Rectal smooth muscle tissue (tissue), 1 donor: ENCODE data around the gene TRAPPC13.
A peak's percentile ranks its signal among the peaks of the same experiment; 100 is the strongest.
"Not testable (repeated sequence)": the region's sequence is repeated elsewhere in the genome, so short reads cannot be mapped to it uniquely, and the experiment has no call there.

ENCODE experiments used
- H3K27ac ChIP-seq: one replicate; pipeline ENCODE4 v1.7.0; 2013; ENCODE audit warnings: low read depth, low read length, inconsistent platforms
- H3K27me3 ChIP-seq: one replicate; pipeline ENCODE4 v1.7.0; 2013; ENCODE audit warnings: low read length; ENCODE audit not compliant: control insufficient read depth, insufficient read depth
- H3K36me3 ChIP-seq: one replicate; pipeline ENCODE4 v1.7.0; 2013; ENCODE audit warnings: low read length; ENCODE audit not compliant: control insufficient read depth, insufficient read depth
- H3K4me1 ChIP-seq: one replicate; pipeline ENCODE4 v1.7.0; 2013; ENCODE audit warnings: low read length; ENCODE audit not compliant: control insufficient read depth, insufficient read depth
- H3K4me3 ChIP-seq: one replicate; pipeline ENCODE4 v1.7.0; 2013; ENCODE audit warnings: low read length
- H3K9ac ChIP-seq: one replicate; pipeline ENCODE4 v1.7.0; 2013; ENCODE audit warnings: low read length

Gene TRAPPC13, protein sequence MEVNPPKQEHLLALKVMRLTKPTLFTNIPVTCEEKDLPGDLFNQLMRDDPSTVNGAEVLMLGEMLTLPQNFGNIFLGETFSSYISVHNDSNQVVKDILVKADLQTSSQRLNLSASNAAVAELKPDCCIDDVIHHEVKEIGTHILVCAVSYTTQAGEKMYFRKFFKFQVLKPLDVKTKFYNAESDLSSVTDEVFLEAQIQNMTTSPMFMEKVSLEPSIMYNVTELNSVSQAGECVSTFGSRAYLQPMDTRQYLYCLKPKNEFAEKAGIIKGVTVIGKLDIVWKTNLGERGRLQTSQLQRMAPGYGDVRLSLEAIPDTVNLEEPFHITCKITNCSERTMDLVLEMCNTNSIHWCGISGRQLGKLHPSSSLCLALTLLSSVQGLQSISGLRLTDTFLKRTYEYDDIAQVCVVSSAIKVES

DNA sequence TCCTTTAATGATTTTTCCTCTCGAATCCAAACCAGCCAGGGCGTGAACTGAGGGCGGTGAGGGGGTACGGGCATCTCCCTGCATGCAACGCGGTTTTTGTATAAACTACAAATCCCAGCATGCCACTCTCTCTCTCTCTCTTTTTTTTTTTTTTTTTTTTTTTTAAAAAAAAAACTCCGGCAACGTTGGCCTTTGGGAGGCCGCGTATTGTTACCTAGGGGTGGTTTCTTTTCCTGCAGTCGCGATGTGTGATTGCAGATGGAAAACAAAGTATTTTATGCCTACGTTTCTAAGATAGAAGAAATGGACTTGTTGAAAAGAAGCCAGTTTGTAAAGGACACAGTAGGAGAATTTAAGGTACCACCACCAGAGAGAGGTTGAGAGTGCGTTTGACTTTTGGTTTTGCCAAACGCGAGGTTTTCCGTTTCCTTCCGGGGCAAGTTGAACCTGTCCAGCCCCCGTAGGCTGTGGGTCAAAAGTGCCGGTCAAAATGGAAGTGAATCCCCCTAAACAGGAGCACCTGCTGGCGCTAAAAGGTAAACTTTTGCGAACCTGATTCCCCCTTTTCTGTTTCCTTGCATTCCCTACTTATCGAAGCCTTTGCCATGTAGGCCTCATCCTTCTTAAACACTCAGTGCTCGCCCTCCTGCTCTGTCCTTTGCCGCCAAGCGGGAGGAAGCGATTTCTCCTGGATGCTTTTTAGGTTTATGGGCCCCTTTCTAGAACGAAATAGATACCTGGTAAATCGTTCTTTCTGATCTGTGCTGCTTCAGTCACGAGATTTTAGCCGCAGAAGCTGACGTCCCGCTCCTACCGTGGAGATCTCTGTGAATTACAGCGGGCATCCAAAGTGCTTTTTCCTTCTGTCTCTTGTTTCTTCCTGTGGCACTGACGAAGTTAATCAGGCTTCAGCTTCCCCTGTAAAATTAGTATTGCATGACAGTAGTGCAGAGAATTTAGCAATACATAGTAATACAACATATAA lies at the start of gene TRAPPC13, which contains the start of gene SHLD3:
Gene TRAPPC13 (plus strand): TSS at position 457 of the 985 bp plus-strand sequence. CDS start 34 bp downstream, at position 491.
Gene SHLD3 (plus strand): TSS at position 457 of the 985 bp plus-strand sequence. CDS start 4,561 bp downstream, outside the sequence.
- peak within 1 kb of the TSS; percentile 95 for H3K4me3 ChIP-seq
- H3K27ac ChIP-seq: peak within 1 kb of the TSS; percentile 81
- H3K9ac ChIP-seq: peak within 1 kb of the TSS; percentile 88
- no peaks in the 10 kb centered on the region for H3K27me3 ChIP-seq
- H3K4me1 ChIP-seq: peaks cover 14% of the 10 kb centered on the region
- no peaks in the 10 kb centered on the region for H3K36me3 ChIP-seq

DNA sequence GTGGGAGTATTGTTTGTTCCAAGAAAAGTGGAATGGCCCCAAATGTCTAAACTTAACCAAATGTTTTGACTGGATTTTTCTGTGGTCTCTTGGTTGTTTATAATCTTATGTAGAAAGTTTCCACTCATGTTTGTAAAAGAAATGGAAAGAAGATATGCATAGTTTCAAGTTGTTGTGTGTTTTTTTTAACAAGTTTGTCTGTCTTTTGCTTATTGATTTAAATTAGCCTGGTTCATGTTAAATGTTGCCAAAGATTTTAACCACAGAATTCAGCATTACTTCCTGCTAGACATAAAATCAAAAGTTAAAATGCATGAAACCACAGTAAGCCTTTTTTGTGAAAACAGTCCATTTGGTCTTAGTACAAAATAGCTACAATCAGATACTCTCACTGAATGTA lies 47.7 kb upstream of the TRAPPC13 start:
- no peaks in the 10 kb centered on the region for H3K27me3 ChIP-seq
- no peak overlapping the region for H3K9ac ChIP-seq
- H3K4me1 ChIP-seq: no peaks in the 10 kb centered on the region
- no peak overlapping the region for H3K4me3 ChIP-seq
- H3K27ac ChIP-seq: no peak overlapping the region
- peaks cover 12% of the 10 kb centered on the region for H3K36me3 ChIP-seq

DNA sequence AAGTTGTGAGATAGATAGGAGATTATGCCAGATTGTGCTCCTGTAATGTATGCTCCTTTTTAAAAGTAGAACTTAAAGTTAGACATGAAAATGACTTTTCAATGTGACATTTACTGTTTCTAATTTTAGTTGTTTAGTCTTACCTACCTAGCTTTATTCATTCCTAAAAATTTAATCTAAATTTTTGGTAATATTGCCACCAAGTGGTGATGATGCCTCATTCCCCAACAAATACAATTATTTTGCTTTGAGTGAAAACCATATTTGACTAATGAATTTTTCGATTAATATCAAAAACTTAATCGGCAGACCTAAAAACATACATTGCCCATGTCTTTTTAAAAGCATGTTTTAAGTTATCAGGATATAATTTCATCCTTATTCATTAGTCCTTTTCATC lies 36.1 kb upstream of the TRAPPC13 start:
- H3K36me3 ChIP-seq: peaks cover 18% of the 10 kb centered on the region
- H3K27ac ChIP-seq: no peak overlapping the region
- no peak overlapping the region for H3K9ac ChIP-seq
- no peaks in the 10 kb centered on the region for H3K4me1 ChIP-seq
- H3K4me3 ChIP-seq: no peak overlapping the region
- no peaks in the 10 kb centered on the region for H3K27me3 ChIP-seq

DNA sequence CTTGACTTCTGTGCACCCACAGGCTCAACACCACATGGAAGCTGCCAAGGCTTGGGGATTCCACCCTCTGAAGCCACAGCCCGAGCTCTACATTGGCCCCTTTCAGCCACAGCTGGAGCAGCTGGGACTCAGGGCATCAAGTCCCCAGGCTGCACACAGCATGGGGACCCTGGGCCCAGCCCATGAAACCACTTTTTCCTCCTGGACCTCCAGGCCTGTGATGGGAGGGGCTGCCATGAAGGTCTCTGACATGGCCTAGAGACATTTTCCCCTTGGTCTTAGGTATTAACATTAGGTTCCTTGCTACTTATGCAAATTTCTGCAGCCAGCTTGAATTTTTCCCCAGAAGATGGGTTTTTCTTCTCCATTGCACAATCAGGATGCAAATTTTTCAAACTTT lies 23.1 kb upstream of the TRAPPC13 start:
- not testable (repeated sequence) for H3K36me3 ChIP-seq, H3K4me3 ChIP-seq, H3K27ac ChIP-seq, H3K27me3 ChIP-seq, H3K9ac ChIP-seq, H3K4me1 ChIP-seq

DNA sequence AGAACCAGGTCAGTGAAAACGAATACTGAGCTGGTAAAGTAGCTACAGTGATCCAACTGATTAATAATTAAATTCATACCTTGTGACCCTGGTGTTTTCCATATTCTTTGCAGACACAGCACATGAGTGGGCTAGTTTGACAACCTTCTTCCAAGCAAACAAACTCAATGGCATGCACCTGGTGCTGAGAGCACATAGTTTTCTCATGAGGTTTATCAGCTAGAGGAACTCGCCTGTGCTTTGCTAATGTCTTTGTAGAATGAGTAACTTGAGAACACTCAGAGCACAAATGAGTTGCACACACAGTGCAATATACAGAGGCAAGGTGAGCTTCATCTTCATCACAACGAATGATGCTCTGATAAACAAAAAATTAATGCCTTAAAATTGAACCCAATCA lies 13.3 kb upstream of the TRAPPC13 start:
- H3K9ac ChIP-seq: no peak overlapping the region
- H3K4me3 ChIP-seq: no peak overlapping the region
- H3K27me3 ChIP-seq: no peaks in the 10 kb centered on the region
- no peak overlapping the region for H3K27ac ChIP-seq
- H3K4me1 ChIP-seq: no peaks in the 10 kb centered on the region
- peaks cover 23% of the 10 kb centered on the region for H3K36me3 ChIP-seq

DNA sequence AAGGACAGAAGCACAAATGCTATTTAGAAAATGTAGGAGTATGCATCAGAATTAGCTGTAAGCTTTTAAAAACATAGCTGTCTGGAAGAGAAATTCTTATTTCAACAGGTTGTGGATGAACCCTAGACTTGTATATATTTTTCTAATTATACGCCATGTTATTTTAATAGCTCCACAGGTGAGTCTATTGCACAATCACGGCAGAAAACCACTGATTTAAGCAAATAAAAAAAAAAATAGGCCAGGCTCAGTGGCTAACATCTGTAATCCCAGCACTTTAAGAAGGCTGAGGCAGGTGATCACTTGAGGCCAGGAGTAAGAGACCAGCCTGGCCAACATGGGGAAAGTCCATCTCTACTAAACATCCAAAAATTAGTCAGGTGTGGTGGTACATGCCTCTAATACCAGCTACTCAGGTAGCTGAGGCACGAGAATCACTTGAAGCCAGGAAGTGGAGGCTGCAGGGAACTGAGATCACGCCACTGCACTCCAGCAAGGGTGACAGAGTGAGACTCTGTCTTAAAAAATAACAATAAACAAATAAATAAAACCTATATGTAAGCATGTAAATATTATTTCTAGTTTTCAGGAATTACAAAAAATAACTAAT lies 12.4 kb upstream of the TRAPPC13 start:
- no peak overlapping the region for H3K9ac ChIP-seq
- peaks cover 20% of the 10 kb centered on the region for H3K36me3 ChIP-seq
- H3K27ac ChIP-seq: no peak overlapping the region

DNA sequence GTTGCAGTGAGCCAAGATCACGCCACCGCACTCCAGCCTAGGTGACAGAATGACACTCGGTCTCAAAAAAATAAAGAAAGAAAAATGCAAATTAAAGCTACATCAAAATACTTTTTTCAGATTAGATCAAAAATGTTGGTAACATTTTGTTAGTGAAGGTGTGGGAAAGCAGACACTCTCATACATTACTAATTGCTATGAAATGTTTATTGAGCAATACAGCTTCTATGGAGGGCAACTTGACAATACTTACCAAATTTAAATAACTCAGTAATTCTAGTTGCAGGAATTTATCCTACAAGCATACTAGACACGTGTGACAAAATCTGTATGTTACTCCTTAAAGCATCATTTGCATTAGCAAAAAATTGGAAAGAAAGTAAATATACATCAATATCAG lies 4.8 kb upstream of the TRAPPC13 start:
- Histone ChIP-seq H3K9ac (no peak overlapping the region), H3K4me1 (peaks cover 10% of the 10 kb centered on the region), H3K4me3 (no peak overlapping the region), H3K27me3 (no peaks in the 10 kb centered on the region), H3K36me3 (no peaks in the 10 kb centered on the region), H3K27ac (no peak overlapping the region)

More for the DNA sequence above, 12.4 kb upstream of the TRAPPC13 start:
- no peaks in the 10 kb centered on the region for H3K27me3 ChIP-seq
- H3K4me1 ChIP-seq: no peaks in the 10 kb centered on the region
- no peak overlapping the region for H3K4me3 ChIP-seq

DNA sequence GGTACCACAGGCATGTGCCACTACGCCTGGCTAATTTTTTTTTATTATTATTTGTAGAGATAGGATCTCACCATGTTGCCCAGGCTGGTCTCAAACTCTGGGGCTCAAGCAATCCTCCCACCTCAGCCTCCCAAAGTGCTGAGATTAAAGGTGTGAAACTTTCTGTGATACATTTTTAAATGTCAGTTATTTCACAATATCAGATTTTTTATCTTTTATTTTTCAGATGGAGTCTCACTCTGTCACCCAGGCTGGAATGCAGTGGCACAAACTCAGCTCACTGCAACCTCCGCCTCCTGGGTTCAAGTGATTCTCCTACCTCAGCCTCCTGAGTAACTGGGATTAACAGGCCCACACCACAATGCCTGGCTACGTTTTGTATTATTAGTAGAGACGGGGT lies 2.9 kb upstream of the TRAPPC13 start:
- H3K9ac ChIP-seq, H3K27ac ChIP-seq, H3K27me3 ChIP-seq, H3K4me3 ChIP-seq, H3K36me3 ChIP-seq: not testable (repeated sequence)
- peaks cover 14% of the 10 kb centered on the region for H3K4me1 ChIP-seq

DNA sequence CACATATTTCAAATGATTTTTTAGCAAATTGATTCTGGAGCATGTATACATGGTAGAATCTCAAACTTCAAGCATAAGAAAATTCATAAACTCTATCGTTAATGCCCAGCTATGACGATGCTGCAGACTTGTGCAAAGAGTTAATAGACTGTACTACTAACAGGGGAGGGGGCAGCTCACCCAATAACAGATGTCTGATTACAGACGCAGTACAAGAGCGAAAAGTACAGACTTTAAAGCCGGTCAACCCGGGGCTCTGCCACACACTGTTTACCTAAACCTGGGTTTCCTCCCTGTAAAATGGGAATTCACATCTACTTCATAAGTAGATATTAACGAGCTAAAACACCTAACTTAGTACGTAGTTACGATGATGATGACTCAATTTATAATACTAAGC lies 1.3 kb upstream of the TRAPPC13 start:
- H3K4me1 ChIP-seq: peaks cover 14% of the 10 kb centered on the region
- peak overlapping the region; percentile 88 for H3K9ac ChIP-seq
- H3K27ac ChIP-seq: peak overlapping the region; percentile 81

DNA sequence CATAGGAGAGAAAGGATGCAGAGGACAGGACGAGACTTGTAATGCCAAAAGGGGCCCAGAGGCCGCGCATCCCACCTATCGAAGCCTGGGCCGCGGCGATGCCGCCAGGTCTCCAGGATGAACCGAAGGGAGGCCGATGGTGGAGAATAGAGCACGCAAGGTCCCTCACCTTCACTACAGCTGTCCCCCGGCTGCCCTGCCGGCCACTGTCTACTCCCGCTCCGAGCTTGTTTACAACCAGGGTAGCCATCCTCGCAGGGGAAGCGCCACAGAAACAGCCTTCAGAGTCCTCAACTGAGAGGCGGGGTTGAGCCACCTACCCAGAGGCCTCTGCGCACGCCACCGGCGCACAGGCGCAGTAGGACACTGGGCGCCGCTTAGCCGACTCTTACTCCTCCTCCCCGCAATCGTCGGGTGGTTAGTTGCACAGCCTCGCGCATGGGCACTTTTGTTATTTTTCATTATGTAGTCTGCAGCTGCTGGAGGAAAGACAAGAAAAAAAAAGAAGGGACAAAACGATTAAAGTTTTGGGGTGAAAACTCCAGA lies 729 bp upstream of the TRAPPC13 start, which contains the start of gene TRIM23:
Gene TRIM23 (minus strand): TSS at position 309 of the 546 bp plus-strand sequence. CDS start 59 bp downstream, at position 250.
- Histone ChIP-seq H3K27ac (peak within 1 kb of the TSS; percentile 81), H3K4me1 (peaks cover 14% of the 10 kb centered on the region), H3K27me3 (no peaks in the 10 kb centered on the region), H3K36me3 (no peaks in the 10 kb centered on the region), H3K4me3 (peak within 1 kb of the TSS; percentile 95), H3K9ac (peak within 1 kb of the TSS; percentile 88)

More for the DNA sequence above, 1.3 kb upstream of the TRAPPC13 start:
- H3K36me3 ChIP-seq: no peaks in the 10 kb centered on the region
- H3K27me3 ChIP-seq: no peaks in the 10 kb centered on the region
- H3K4me3 ChIP-seq: peak overlapping the region; percentile 95

DNA sequence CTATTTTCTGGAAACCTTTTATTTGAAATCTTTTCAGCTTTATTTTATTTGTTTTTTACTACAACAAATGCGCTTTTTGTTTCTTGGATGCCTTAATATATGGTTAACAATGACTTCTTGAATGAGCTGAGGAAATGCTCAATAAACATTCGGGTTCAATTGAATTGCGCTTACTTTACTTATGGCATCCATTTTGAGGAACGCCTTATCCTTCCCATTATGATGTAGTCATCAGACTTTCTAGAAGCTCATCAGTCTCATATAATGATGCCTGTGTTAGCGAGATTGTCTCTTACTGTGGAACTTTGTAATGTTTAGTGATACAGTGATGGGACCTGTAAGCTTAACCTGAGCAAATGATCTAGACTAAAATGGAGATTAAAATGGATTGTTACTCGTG lies 916 bp downstream of the TRAPPC13 start:
- Histone ChIP-seq H3K9ac (peak overlapping the region; percentile 22), H3K27me3 (no peaks in the 10 kb centered on the region), H3K27ac (no peak overlapping the region), H3K4me3 (peak overlapping the region; percentile 95), H3K36me3 (no peaks in the 10 kb centered on the region), H3K4me1 (peaks cover 14% of the 10 kb centered on the region)
